Ramos (cell line): Measurements from ENCODE around the gene PTPRM.

Experiments
- in situ Hi-C: fragments of 300-500 bp; cut with MboI; formaldehyde crosslinking; loops from one replicate; pipeline ENCODE4 v1.14.3; 2022; ENCODE audit warnings: low sequenced_read_pairs; ENCODE audit not compliant: unreplicated experiment

PTPRM gene

GRCh38 chr18:8175501-8176061 lies 608.5 kb downstream of the PTPRM start:
- in situ Hi-C loops = no loop called here

GRCh38 chr18:8176109-8176508 lies 609.0 kb downstream of the PTPRM start:
- in situ Hi-C loops = no loop called here

- in situ Hi-C loops = no loop called here
These were observed 609.4 kb downstream of the PTPRM start for GRCh38 chr18:8176554-8176953.

GRCh38 chr18:8177330-8178016 lies 610.4 kb downstream of the PTPRM start:
- in situ Hi-C loops = no loop called here

GRCh38 chr18:8186413-8186812 lies 619.3 kb downstream of the PTPRM start:
- in situ Hi-C loops = no loop called here

- in situ Hi-C loops = no loop called here
These were observed 621.1 kb downstream of the PTPRM start for GRCh38 chr18:8188184-8188583.

- in situ Hi-C loops = no loop called here
These were observed 623.9 kb downstream of the PTPRM start for GRCh38 chr18:8190980-8191379.

- in situ Hi-C loops = no loop called here
These were observed 627.3 kb downstream of the PTPRM start for GRCh38 chr18:8194431-8194830.

- in situ Hi-C loops = no loop called here
These were observed 629.1 kb downstream of the PTPRM start for GRCh38 chr18:8196238-8196637.

- in situ Hi-C loops = no loop called here
These were observed 630.4 kb downstream of the PTPRM start for GRCh38 chr18:8197499-8197898.

GRCh38 chr18:8207996-8208395 lies 640.9 kb downstream of the PTPRM start:
- in situ Hi-C loops = no loop called here

- in situ Hi-C loops = no loop called here
These were observed 641.6 kb downstream of the PTPRM start for GRCh38 chr18:8208716-8209115.

GRCh38 chr18:8212896-8213780 lies 646.0 kb downstream of the PTPRM start:
- in situ Hi-C loops = no loop called here

GRCh38 chr18:8215741-8216140 lies 648.6 kb downstream of the PTPRM start:
- in situ Hi-C loops = no loop called here

GRCh38 chr18:8217051-8217564 lies 650.0 kb downstream of the PTPRM start:
- in situ Hi-C loops = no loop called here

GRCh38 chr18:8218197-8218596 lies 651.1 kb downstream of the PTPRM start:
- in situ Hi-C loops = no loop called here

- in situ Hi-C loops = no loop called here
These were observed 654.3 kb downstream of the PTPRM start for GRCh38 chr18:8221452-8221851.

- in situ Hi-C loops = no loop called here
These were observed 657.5 kb downstream of the PTPRM start for GRCh38 chr18:8224576-8224975.

- in situ Hi-C loops = no loop called here
These were observed 661.9 kb downstream of the PTPRM start for GRCh38 chr18:8229040-8229439.

- in situ Hi-C loops = no loop called here
These were observed 662.7 kb downstream of the PTPRM start for GRCh38 chr18:8229787-8230186.

GRCh38 chr18:8231316-8231715 lies 664.2 kb downstream of the PTPRM start:
- in situ Hi-C loops = no loop called here
